Tibial artery (tissue), 4 donors: Measurements from ENCODE around the gene PLBD1.

Experiments used
- DNase-seq, 2 donors: peaks; one replicate each; pipeline ENCODE4 v3.0.0-alpha.2; 2019
- H3K27ac ChIP-seq, 2 donors: fragments of 200-600 bp; sonication (generic) in 1 of 2; 1 replicate in 1 of 2; 2 replicates in 1 of 2; pipeline ENCODE4 v1.5.1; 2018 to 2019; ENCODE audit warnings: mild to moderate bottlenecking in 1 of 2
- H3K27me3 ChIP-seq, 2 donors: fragments of 200-600 bp; sonication (generic) in 1 of 2; one replicate each; pipeline versions ENCODE4 v1.5.1 to v1.6.0; 2016 to 2019
- H3K36me3 ChIP-seq, 3 donors: fragments of 200-600 bp; sonication (generic) in 2 of 3; one replicate each; pipeline ENCODE4 v1.5.1; 2016 to 2019; ENCODE audit warnings: mild to moderate bottlenecking in 2 of 3
- H3K4me1 ChIP-seq, 4 donors: fragments of 200-600 bp; sonication (generic) in 2 of 4; 1 replicate in 3 of 4; 2 replicates in 1 of 4; pipeline ENCODE4 v1.5.1; 2016 to 2019
- H3K4me3 ChIP-seq, 2 donors: fragments of 200-600 bp; sonication (generic) in 1 of 2; 1 replicate in 1 of 2; 2 replicates in 1 of 2; pipeline ENCODE4 v1.5.1; 2018 to 2019; ENCODE audit warnings: mild to moderate bottlenecking in 2 of 2
- H3K9me3 ChIP-seq, 3 donors: fragments of 200-600 bp; sonication (generic) in 1 of 3; one replicate each; pipeline ENCODE4 v1.5.1; 2016 to 2019
- intact Hi-C: fragments of 100-400 bp; cut with DNase I; formaldehyde crosslinking; loops from one replicate; pipeline ENCODE4 v1.15.0; 2023; ENCODE audit warnings: low total_unique reads
- TF ChIP-seq, protein P1 (sequence below), 2 experiments: fragments of 200-600 bp in 1 of 2; fragments of 450-650 bp in 1 of 2; IDR thresholded peaks; one replicate each; pipeline ENCODE4 v1.5.1; 2017 to 2019; ENCODE audit warnings: antibody characterized with exemption in 2 of 2, mild to moderate bottlenecking in 1 of 2, moderate library complexity in 1 of 2

Gene PLBD1

GRCh38 chr12:14611640-14612203, 44.0 kb upstream of the PLBD1 start:
- intact Hi-C loops, result no loop called here
- TF ChIP-seq, protein P1, sequence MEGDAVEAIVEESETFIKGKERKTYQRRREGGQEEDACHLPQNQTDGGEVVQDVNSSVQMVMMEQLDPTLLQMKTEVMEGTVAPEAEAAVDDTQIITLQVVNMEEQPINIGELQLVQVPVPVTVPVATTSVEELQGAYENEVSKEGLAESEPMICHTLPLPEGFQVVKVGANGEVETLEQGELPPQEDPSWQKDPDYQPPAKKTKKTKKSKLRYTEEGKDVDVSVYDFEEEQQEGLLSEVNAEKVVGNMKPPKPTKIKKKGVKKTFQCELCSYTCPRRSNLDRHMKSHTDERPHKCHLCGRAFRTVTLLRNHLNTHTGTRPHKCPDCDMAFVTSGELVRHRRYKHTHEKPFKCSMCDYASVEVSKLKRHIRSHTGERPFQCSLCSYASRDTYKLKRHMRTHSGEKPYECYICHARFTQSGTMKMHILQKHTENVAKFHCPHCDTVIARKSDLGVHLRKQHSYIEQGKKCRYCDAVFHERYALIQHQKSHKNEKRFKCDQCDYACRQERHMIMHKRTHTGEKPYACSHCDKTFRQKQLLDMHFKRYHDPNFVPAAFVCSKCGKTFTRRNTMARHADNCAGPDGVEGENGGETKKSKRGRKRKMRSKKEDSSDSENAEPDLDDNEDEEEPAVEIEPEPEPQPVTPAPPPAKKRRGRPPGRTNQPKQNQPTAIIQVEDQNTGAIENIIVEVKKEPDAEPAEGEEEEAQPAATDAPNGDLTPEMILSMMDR (IDR thresholded peaks at IDR 0.05), result no peak
- H3K9me3 ChIP-seq, result peaks cover 0 to 28% (median 0%) of the 10 kb centered on the region in 3 donors
- H3K27me3 ChIP-seq, result no peaks in the 10 kb centered on the region
- H3K36me3 ChIP-seq, result no peaks in the 10 kb centered on the region
- peaks cover 0 to 10% (median 4%) of the 10 kb centered on the region in 4 donors for H3K4me1 ChIP-seq
- no peak for DNase-seq
- H3K27ac ChIP-seq, result no peak overlapping the region
- no peak overlapping the region for H3K4me3 ChIP-seq

- TF ChIP-seq, protein P1 (IDR thresholded peaks at IDR 0.05), result no peak
- no peaks in the 10 kb centered on the region for H3K27me3 ChIP-seq
- no peak overlapping the region for H3K4me3 ChIP-seq
- intact Hi-C loops, result no loop called here
- no peaks in the 10 kb centered on the region for H3K4me1 ChIP-seq
- H3K9me3 ChIP-seq, result peaks cover 0 to 60% (median 6%) of the 10 kb centered on the region in 3 donors
- no peaks in the 10 kb centered on the region for H3K36me3 ChIP-seq
- no peak for DNase-seq
- H3K27ac ChIP-seq, result no peak overlapping the region
Observed at GRCh38 chr12:14607568-14607967, 39.9 kb upstream of the PLBD1 start.

DNA sequence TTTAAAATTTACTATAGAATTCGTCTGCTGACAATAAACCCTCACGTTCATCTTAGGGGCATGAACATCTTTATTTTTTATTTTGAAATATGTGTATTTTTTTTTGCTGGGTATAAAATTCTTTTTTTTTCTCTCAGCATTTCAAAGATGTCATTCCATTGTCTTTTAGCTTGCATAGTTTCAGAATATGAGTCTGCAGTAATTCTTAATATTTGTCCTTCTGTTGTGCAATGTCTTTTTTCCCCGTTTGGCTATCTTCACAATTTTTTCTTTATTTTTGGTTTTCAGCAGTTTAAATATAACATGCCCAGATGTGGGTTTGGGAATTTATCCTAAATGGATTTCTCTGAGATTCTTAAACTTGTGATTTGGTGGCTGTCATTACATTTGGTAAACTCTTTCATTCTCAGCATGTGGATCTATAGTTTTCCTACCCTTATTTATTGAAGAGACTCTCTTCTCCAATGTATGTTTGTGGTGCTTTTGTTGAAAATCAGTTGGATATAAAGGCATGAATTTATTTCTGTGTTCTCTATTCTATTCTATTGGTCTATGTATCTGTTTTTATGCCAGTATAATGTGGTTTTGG, 37.8 kb upstream of the PLBD1 start:
- no peak overlapping the region for H3K4me3 ChIP-seq
- peaks cover 0 to 55% (median 6%) of the 10 kb centered on the region in 3 donors for H3K9me3 ChIP-seq
- no peak overlapping the region for H3K27ac ChIP-seq
- TF ChIP-seq, protein P1 (IDR thresholded peaks at IDR 0.05), result no peak
- intact Hi-C loops, result no loop called here
- H3K27me3 ChIP-seq, result no peaks in the 10 kb centered on the region
- H3K36me3 ChIP-seq, result no peaks in the 10 kb centered on the region
- H3K4me1 ChIP-seq, result no peaks in the 10 kb centered on the region
- DNase-seq, result no peak

GRCh38 chr12:14601692-14602478, 34.2 kb upstream of the PLBD1 start:
- no peaks in the 10 kb centered on the region for H3K4me1 ChIP-seq
- H3K27me3 ChIP-seq, result no peaks in the 10 kb centered on the region
- H3K9me3 ChIP-seq, result peaks cover 0 to 37% (median 12%) of the 10 kb centered on the region in 3 donors
- H3K36me3 ChIP-seq, result no peaks in the 10 kb centered on the region
- intact Hi-C loops, result no loop called here
- TF ChIP-seq, protein P1 (IDR thresholded peaks at IDR 0.05), result no peak
- no peak overlapping the region for H3K27ac ChIP-seq
- no peak for DNase-seq
- H3K4me3 ChIP-seq, result no peak overlapping the region

DNA sequence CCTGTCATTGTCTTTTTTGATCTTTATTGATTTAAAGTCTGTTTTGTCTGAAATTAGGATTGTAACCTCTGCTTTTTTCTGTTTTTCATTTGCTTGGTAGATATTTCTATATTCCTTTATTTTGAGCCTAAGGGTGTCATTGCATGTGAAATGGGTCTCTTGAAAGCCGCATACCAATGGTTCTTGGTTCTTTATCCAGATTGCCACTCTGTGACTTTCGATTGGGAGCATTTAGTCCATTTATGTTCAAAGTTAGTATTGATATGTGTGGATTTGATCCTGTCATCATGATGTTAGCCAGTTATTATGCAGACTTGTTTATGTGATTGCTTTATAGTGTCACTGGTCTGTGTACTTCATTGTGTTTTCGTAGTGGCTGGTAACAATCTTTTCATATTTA, 29.8 kb upstream of the PLBD1 start:
- TF ChIP-seq, protein P1 (IDR thresholded peaks at IDR 0.05), result no peak
- Histone ChIP-seq H3K36me3 (no peaks in the 10 kb centered on the region), H3K27ac (no peak overlapping the region), H3K4me3 (no peak overlapping the region), H3K9me3 (peaks cover 0 to 7% (median 6%) of the 10 kb centered on the region in 3 donors), H3K4me1 (no peaks in the 10 kb centered on the region), H3K27me3 (no peaks in the 10 kb centered on the region)
- intact Hi-C loops, result no loop called here
- no peak for DNase-seq
